Stimulated activated CD4-positive, alpha-beta T cell treated with anti-CD3 and anti-CD28 coated beads, TNF-alpha, amount 100 ng/mL, for 4 hours (primary cell): ENCODE measurements around the gene LSM14B.

ENCODE experiments used
- DNase-seq, 3 experiments: peaks; one replicate each; pipeline ENCODE4 v3.0.0-alpha.2; 2020; ENCODE audit warnings: low read depth in 3 of 3

Gene LSM14B

DNA sequence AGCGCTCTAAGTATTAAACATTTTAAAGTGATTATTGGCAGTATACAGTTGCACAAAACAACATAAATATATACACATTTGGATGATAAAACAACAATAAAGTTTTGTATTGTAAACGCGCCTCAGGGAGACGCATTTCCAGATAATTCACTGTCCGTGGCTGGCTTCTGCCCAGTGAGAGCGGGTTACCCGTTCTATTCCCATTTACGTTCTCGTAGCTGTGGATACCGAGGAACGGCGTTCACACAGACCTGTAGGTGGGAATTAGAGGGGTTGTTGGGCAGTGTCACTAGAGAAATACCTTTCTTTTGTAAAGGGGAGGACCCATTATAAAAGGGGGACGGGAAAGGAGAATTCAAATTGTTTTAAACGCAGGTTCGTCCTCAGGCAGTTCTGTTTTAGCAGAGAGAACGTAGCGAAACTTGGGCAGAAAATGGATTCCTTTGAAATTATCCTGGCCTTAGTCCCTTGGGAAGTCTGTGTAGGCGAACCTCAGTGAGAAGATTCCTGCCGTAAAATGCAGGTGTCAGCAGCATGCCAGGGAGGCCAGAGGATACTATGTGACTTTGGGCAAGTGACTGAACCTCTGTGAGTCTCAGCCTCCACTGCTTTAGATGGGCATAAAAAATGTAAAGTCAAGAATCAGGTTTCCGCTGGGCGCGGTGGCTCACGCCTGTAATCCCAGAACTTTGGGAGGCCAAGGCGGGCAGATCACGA lies 61.3 kb downstream of the LSM14B start:
- DNase-seq = no peak
